ENCODE data around the gene EPN1.

Gene EPN1

DNA sequence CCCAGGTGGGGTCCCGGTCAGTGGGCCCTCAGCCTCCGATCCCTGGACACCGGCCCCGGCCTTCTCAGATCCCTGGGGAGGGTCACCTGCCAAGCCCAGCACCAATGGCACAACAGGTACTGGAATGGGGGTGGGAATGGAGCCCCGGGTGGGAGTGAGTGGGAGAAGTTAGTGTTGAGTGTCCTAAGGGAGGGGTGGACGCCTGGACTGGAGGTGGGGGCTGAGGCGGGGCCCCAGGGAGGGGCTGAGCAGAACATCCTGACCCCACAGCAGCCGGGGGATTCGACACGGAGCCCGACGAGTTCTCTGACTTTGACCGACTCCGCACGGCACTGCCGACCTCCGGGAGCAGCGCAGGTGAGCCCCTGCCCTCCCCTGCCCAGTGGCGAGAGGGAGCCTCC lies 17.7 kb downstream of the EPN1 start:
- in situ Hi-C loops (cut with HindIII; ENCODE audit: low sequenced_read_pairs), result no loop called here

DNA sequence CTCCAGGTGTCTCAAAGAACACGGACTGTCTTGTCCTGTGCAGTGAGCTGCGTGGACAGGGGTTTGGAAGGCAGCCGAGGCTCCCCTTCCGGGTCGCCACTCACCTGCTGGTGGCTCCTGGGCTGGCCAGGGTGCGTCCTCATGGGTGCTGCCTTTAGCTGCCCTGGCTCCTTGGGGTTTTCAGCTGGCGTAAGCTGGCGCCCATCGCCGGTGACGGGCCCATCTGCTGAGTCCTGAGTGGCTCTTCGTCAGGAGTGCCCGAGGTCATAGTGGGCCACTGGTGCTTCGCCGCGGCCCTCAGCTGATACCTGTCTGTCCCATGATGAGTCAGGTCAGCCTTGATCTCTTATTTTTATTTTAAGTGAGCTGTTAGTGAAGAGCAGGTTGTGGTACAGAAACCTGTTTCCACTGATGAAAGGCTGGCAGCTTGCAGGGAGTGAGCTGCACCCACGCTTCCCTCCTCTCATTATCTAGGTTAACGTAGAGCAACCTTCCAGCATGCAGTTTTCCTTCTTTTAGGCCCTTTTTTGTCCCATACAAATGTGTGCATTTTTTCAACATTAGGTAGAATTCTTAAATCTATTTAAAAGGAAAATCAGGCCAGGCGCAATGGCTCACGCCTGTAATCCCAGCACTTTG lies 18.4 kb downstream of the EPN1 start:
- in situ Hi-C loops (cut with HindIII; ENCODE audit: low sequenced_read_pairs), result no loop called here

DNA sequence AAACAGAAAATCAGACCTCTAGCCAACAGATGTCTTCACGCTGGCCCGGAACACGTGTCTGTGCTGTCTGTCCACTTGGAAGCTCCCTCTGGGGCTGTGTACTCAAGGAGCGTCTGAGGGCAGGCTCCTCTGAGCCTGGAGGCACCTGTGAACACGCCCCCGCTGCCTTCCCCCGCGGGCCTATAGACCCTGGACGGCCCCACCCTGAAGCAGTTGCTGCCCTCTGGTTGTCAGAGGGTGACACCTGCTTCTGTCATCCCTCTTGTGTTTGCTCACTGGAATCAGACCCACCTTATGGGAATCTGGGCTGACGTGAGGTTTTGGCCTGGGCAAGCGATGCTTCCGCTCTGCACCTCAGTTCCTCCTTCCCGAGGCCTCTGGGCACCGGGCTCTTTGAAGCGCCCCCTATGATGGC lies 19.2 kb downstream of the EPN1 start:
- in situ Hi-C loops (cut with HindIII; ENCODE audit: low sequenced_read_pairs), result no loop called here

DNA sequence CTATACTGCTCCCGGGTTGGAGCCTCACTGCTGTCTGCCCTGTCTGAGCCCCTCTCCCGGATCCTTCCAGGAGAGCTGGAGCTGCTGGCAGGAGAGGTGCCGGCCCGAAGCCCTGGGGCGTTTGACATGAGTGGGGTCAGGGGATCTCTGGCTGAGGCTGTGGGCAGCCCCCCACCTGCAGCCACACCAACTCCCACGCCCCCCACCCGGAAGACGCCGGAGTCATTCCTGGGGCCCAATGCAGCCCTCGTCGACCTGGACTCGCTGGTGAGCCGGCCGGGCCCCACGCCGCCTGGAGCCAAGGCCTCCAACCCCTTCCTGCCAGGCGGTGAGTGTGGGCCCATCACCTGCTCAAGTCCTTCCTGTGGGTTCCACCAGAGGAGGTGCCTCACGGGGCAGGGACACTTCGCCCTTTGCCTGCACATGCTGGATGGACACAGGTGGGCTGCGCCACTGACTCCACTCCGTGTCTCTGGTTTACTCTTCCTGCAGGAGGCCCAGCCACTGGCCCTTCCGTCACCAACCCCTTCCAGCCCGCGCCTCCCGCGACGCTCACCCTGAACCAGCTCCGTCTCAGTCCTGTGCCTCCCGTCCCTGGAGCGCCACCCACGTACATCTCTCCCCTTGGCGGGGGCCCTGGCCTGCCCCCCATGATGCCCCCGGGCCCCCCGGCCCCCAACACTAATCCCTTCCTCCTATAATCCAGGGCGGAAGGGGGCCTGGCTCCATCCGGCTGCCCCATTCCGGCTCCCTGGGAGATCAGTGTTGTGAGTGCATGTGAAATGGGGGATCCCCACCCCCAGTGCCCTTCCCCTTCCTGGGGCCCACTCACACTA lies 19.8 kb downstream of the EPN1 start:
- in situ Hi-C loops (cut with HindIII; ENCODE audit: low sequenced_read_pairs), result no loop called here

DNA sequence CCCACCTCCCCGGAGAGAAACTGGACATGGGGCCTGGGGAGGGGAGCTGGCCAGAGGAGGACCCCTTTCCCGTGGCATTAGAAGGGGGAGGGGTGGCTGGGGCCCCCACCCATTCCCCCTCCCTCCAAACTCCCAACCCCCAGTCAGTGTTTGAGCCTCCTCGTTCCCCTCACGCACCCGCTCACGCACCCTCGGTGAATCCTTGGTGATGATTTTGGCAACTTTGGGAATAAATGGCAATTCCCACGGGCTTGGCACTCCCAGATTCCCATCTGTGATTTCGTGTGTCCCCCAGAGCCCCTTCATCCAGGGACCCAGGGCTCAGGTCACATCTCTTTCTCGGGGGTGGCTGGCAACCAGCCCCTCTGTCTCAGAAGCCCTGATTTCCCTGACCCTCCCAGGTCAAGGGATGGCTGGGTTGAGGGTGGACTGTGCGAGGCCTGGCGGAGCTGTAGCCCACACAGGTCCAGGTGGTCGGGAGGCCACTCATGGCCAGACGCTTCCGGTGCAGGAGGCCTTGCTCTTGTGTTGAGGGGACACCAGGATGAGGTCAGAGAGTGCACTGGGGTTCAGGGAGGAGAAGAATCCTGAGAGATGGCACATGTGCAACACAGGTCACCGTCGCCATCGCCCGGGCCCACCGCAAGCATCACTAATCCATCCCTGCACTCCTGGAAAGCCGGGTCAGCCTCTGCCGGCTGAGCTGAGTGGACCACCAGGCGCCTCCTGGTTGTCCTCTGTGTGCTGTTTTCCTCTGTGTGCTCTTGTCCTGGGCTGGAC lies 20.7 kb downstream of the EPN1 start:
- in situ Hi-C loops (cut with HindIII; ENCODE audit: low sequenced_read_pairs), result no loop called here

DNA sequence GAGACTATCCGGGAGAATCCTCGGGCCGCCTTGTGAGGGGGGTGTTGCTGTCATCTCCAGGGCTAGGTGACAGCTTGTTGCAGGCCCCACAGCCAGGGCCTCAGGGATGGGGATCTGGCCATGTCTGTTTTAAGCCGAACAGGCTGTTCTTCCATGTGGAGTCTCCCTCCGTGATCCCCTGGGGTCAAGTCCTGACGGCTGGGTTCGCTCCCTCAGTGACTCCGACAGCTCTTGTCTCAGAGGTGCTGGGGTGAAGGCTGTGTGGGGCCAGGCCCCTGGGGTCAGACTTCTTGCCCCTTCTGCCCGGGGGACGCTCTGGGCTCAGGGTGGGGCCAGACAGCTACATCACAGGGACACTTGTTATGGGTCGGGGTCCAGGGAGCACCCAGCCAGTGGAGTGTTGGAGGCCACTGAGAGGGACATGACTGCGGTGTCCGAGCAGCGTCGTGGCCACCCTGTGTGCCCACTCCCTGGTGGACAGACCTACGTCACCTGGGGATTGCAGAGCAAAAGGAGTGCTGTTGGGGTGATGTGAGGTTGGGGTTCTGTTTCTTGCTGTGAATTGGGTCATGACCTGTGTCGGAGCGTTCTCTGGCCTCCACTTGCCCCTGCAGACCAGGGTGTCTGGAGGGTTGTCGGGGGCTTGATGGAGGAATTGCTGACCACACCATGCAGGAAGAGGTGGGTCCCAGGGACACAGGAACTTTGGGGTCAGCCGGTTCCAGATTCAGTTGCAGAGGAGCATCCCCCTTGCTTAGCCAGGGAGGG lies 21.5 kb downstream of the EPN1 start:
- in situ Hi-C loops (cut with HindIII; ENCODE audit: low sequenced_read_pairs), result no loop called here

DNA sequence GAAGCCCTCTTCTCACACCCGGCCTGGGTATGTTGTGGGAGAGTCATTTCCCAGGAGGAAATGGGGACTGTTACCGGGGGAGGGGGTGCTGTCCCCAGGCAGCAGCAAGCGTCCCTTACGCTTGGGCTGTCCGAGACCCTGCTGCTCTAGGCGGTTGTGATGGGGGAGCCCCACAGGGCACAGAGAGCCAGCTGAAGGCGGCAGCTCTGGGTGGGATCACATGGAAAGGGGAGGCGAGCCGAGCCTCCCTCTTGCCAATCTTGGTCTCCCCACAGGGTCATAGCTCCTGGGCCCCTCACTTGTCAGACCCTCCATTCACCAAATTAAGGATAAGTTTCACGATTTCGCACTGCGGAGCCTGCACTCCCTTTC lies 22.0 kb downstream of the EPN1 start:
- in situ Hi-C loops (cut with HindIII; ENCODE audit: low sequenced_read_pairs), result no loop called here

DNA sequence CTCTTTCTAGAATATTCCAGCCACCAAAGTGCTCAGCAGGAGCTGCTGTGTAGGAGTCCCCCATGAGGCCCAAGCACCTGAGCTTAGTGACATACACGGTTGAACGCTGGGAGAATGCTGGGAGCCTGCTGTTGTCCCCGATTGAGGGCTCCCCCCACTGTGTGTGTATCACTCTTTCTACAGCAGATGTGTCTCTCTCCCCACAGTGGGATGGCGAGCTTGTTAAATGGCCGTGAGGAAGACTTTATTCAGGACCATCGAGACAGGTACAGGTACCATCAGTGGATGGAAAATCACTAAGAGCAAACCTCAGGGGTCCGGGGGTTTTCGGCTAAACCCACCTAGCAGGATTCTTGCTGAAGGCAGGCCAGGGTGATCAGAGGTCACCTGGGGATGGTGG lies 22.7 kb downstream of the EPN1 start:
- in situ Hi-C loops (cut with HindIII; ENCODE audit: low sequenced_read_pairs), result no loop called here

DNA sequence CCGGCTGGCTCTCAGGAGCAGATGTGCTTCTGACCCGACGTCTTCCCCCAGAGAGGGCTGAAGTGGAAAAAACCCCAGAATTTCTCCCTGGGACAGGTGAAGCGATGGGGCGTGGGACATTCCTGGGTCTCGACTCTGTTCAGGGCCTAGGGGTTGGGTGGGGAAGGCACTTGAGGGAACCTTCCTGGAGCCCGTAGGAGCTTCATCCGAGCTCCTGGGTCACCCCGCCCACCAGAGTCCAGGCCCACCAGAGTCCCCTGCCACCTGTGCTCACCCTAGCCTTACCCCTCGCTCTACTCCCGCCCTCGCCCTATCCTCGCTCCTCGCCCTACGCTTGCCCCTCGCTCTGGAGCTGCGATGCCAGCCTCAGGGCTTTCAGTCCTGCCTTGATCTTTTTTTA lies 23.2 kb downstream of the EPN1 start:
- in situ Hi-C loops (cut with HindIII; ENCODE audit: low sequenced_read_pairs), result no loop called here

DNA sequence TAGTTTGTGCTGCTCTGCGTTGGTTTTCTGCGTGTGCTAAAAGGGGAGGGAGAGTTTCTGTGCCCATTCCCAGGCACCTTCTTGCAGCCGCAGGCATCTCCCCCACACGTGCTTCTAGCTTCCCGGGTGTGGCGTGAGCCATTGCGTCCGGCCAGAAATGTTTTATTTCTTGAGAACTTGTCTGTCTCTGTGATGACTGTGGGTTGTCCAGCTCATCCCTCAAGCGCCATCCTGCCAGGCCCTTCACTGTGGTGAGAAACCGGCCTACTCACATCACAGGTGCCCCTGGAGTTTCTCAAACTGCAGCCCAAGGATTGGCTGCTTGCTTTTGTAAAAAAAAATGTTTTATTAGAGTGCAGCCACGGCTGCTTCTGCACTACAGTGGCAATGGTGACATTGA lies 24.2 kb downstream of the EPN1 start:
- in situ Hi-C loops (cut with HindIII; ENCODE audit: low sequenced_read_pairs), result no loop called here

DNA sequence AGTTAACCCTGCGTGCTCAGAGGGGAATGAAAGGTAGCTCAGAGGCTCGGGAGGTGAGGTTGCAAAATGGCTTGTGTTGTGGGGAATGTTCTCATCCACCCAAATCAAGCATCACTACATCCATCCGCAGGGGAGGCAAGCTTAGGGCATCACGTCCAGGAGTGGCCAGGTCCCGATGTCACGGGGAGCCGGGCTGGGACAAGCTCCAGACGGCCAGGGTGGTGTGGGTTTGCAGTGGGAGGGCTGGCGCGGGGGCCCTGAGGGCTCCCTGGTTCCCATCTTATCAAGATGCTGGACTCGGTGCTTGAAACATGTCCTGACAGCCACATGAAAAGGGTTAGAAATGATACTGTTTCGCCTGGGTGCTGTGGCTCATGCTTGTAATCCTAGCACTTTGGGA lies 25.8 kb downstream of the EPN1 start:
- in situ Hi-C loops (cut with HindIII; ENCODE audit: low sequenced_read_pairs), result no loop called here

DNA sequence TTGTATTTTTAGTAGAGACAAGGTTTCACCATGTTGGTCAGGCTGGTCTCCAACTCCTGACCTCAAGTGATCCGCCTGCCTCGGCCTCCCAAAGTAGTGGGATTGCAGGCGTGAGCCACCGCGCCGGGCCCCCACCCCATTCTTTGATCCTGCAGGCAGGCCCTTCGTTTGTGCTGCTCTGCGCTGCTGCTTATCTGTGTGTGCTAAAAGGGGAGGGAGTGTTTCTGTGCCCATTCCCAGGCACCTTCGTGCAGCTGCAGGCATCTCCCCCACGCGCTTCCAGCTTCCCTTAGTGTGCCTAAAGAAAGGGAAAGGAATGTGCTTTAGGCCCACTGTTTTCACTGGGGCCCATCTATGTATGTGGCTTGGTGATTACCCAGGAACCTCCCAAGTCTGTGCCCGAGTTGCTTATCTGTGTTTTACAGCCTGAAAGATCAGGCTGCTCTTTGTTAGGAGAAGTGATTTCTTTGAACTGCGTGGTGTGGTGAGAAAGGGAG lies 27.2 kb downstream of the EPN1 start:
- in situ Hi-C loops (cut with HindIII; ENCODE audit: low sequenced_read_pairs), result no loop called here

DNA sequence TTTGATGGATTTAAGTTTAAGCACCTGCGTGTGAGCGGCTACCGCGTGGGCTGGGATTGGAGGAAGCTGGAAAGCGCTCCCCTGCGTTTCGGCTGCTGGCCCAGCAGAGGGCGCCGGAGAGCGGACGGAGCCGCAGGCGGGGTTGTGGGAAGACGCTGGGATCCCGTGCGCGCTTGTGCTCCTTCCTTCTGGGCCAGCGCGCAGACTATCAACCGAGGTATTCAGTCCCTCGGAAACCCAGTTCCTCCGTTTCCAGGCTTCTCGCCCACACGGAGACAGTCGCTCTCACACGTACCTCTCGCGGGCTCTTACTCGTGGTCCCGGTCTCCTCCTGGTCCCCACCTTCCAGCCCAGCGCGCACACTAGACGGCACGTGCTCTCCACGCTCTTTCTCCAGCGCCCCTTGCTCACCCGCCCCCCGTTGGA lies 28.8 kb downstream of the EPN1 start:
- in situ Hi-C loops (cut with HindIII; ENCODE audit: low sequenced_read_pairs), result no loop called here

DNA sequence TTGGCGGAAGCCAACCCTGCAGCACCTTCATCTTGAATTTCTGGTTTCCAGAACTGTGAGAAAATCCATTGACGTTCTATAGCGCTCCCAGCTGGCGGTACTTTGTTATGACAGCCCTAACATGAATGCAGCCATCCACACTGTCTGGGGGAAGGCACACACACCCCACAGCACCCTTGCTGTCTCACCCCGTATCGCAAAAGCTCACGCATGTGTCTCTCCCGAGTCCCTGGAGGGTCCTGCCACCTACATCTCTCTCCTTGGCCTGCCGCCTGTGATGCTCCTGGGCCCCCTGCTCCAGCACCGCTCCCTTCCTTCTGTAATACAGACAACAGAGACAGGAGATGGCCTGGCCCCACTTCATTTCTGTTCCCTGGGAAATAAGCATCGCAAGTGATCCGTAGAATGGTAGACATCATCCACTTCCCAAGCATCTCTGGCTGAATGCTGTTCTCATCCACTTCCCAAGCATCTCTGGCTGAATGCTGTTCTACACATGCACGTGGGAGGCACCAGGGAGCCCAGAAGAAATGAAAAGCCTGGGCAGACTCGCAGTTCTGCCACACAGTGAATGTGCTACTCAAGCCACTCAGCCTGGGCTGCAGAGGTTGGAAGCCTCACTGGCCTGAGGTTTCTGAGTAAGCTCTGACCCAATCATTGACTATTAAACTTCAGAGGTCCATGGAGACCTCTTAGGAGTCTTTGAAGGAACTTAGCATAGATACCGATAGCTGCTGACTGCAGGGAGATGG lies 29.6 kb downstream of the EPN1 start:
- in situ Hi-C loops (cut with HindIII; ENCODE audit: low sequenced_read_pairs), result no loop called here

DNA sequence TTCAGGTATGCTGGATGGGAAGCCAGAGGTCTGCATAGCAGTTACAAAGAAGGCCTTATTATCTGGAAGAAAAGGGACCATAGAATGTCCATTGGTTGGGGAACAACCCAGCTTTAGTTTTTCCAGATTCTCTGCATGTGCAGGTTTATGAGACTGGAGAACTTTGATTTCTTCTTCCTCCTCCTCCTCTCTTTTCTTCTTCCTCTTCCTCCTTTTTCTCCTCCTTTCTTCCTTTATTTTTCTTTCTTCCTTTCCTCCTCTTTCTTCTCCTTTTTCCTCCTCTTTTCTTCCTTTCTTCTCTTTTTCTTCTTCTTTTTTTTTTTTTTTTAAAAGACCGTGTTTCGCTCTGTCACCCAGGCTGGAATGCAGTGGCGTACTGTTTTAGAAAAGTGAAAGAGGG lies 30.9 kb downstream of the EPN1 start:
- in situ Hi-C loops (cut with HindIII; ENCODE audit: low sequenced_read_pairs), result no loop called here

DNA sequence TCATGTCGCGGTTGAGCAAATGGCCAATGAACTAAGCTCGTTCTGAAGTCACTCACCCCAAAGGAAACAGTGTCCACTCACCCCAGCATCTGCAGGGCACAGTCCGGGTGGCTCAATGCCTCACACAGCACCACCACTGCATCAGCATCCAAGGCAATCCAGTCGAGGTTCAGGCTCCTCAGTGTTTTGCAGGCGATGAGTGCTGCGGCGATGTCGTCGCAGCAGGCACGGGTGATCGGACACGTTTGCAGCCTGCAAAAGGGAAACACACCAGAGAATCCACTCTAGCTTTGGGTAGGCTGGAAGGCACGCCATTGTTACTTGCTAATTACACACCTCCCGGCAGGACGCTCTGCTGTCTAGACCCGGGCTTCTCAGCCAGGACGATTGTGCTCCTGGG lies 36.7 kb downstream of the EPN1 start:
- in situ Hi-C loops (cut with HindIII; ENCODE audit: low sequenced_read_pairs), result no loop called here

DNA sequence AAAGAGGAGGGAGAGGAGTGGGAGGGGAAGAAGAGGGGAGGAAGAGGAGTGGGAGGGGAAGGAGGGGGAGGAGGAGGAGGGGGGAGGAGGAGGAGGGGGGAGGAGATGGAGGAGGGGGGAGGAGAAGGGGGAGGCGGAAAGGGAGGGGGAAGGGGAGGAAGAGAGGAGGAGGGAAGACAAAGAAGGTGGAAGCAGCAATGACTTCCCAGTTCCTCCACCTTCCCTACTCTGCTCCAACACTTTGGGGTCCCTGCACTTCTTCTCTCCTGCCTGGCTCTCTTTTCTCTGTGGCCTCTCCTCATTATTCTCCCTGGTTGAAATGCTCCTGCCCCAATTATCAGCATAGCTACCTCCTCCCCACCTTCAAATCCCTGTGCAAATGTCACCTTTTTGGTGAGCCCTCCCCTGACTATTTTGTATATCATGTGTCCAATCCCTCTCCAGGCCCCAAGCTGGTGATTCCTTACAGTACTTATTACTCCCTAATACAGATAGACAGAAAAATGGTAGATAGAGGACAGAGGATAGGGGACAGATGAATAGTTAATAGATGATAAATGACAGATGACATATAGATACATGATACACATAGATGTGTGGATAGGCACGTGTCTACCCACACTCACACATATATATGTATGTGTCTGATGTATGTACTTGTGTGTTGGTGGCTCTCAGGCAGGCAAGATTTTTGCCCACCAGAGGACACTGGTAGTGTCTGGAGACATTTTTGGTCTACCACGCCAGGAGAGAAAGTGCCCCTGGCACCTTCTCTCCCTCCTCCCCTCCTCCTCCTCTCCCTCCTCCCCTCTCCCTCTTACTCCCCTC lies 38.0 kb downstream of the EPN1 start:
- in situ Hi-C loops (cut with HindIII; ENCODE audit: low sequenced_read_pairs), result no loop called here

DNA sequence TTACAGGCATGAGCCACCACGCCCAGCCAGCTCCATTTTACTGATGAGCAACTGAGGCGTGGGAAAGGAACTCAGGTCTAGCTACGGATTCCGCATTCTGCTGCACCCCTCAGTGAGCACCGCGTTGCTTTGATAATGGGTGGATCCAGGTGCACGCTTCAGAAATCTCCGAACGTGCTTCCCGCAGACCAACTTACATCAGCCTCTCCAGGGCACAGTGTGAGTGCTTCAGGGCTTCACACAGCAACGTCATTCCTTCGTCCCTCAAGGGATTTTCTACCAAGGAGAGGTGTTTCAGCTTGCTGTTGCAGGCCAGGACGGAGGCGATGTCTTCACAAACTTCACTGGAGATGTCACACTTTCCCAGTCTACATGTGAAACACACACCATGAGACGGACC lies 41.5 kb downstream of the EPN1 start:
- in situ Hi-C loops (cut with HindIII; ENCODE audit: low sequenced_read_pairs), result no loop called here

DNA sequence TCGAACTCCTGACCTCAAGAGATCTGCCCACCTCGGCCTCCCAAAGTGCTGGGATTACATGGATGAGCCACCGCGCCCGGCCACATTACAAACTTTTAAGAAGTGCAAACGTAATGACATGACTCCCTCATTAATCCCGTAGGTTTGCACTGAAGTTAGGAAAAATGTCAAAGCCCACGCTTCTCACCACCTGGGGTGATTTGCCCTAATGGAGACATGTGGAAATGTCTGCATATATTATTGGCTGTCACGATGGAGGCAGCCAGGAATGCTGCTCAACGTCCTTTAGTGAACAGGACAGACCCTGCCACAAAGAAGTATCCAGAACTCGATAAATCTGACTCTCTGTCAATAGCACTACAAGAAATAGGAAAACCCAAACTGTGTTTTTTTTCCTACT lies 42.2 kb downstream of the EPN1 start:
- in situ Hi-C loops (cut with HindIII; ENCODE audit: low sequenced_read_pairs), result no loop called here
